ENCODE measurements around the gene ZNF446.

Gene ZNF446

DNA sequence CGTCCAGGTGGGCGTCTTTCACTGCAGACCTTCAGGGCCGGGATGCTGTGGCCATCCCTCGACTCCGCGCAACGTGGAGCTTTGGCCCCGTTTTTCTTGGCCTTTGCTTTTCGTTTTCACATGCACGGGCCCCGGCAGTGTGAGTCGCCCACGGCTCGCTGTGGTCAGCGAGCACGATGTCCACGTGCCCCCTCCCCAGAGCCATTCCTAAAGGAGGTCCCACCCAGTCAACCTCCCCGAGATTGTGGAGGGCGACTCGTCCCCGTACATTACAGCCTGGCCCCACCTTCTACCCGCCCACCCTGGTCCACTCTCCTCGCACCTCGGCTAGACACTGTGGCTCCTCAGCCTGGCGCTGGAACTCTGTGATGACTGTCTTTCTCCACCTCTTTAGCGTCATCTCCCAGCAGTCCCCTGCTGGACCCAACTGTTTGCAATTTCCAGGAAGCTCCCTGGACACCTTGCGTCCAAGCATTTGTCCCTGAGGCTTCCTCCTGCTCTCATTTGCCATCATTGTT is 405 bp downstream of the ZNF446 start:
- TF ChIP-seq CTCF (IDR thresholded peaks at IDR 0.05; ENCODE audit: insufficient read depth, low read length, missing control alignments): no peak
- DNase-seq (ENCODE audit: low read depth, low spot score): no peak
- ChIA-PET POLR2A (interaction anchor here (1.4 kb wide), 1 partner anchor 10 kb away, joined by 3 read pairs; the partner anchor contains the start of gene ZNF324), CTCF (no interaction called here)
- peak overlapping the region; percentile 74 for H3K4me3 ChIP-seq (ENCODE audit: low read depth, low read length)

DNA sequence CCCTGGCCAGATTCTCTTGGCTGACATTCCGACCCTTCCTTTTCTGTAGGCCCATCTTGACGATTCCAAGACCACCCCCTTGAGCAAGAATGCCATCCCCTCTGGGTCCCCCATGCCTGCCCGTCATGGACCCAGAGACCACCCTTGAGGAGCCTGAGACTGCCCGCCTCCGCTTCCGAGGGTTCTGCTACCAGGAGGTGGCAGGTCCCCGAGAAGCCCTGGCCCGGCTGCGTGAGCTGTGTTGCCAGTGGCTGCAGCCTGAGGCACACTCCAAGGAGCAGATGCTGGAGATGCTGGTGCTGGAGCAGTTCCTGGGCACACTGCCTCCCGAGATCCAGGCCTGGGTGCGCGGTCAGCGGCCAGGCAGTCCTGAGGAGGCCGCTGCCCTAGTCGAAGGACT is 978 bp downstream of the ZNF446 start:
- peak overlapping the region; percentile 74 for H3K4me3 ChIP-seq (ENCODE audit: low read depth, low read length)
- POLR2A ChIA-PET: interaction anchor here (0.7 kb wide), 1 partner anchor 12 kb away, joined by 3 read pairs; no protein-coding TSS in a partner anchor
- no peak for DNase-seq (ENCODE audit: low read depth, low spot score)
- CTCF ChIA-PET: interaction anchor here (1.0 kb wide), 2 partner anchors 35 to 37 kb away, joined by 3 read pairs; no protein-coding TSS in a partner anchor
- TF ChIP-seq CTCF (IDR thresholded peaks at IDR 0.05; ENCODE audit: insufficient read depth, low read length, missing control alignments): no peak

- POLR2A ChIA-PET: interaction anchor here (0.7 to 1.4 kb wide), 3 partner anchors 12 to 18 kb away, joined by 3 to 4 read pairs (median 3); no protein-coding TSS in a partner anchor
- CTCF ChIA-PET: interaction anchor here (1.0 kb wide), 2 partner anchors 35 to 36 kb away, joined by 3 read pairs; no protein-coding TSS in a partner anchor
- TF ChIP-seq CTCF (IDR thresholded peaks at IDR 0.05; ENCODE audit: insufficient read depth, low read length, missing control alignments): no peak
- DNase-seq (ENCODE audit: low read depth, low spot score): no peak
- no peak overlapping the region for H3K4me3 ChIP-seq (ENCODE audit: low read depth, low read length)
Measured at GRCh38 chr19:58477871-58478270, 1.7 kb downstream of the ZNF446 start.

DNA sequence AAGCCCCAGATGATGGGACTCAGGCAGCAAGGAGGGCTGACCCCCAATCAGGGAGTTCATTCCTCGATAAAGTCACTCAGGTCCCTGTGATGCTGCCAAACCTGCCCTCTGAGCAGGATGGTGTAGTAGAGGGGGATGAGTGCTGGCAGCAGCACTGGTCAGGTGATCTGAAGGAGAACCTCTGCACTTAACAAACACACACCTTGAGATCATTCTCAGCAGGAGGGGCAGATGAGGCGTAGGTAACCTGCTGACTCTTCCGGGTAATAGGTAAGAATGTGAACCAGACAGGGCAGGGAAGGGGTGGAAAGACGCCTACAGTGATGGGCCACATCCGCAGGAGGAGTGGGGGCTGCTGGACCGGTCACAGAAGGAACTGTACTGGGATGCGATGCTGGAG is 3.2 kb downstream of the ZNF446 start:
- TF ChIP-seq CTCF (IDR thresholded peaks at IDR 0.05; ENCODE audit: insufficient read depth, low read length, missing control alignments): no peak
- DNase-seq (ENCODE audit: low read depth, low spot score): no peak
- H3K4me3 ChIP-seq (ENCODE audit: low read depth, low read length): no peak overlapping the region
- ChIA-PET POLR2A (interaction anchor here (0.6 to 1.4 kb wide), 2 partner anchors 12 to 59 kb away, joined by 3 to 4 read pairs; no protein-coding TSS in a partner anchor), CTCF (no interaction called here)

GRCh38 chr19:58479736-58480480 is 3.8 kb downstream of the ZNF446 start:
- POLR2A ChIA-PET: no interaction called here
- CTCF ChIA-PET: interaction anchor here (1.1 to 1.7 kb wide), 2 partner anchors 16 to 39 kb away, joined by 3 to 6 read pairs; no protein-coding TSS in a partner anchor
- H3K4me3 ChIP-seq (ENCODE audit: low read depth, low read length): no peak overlapping the region
- no peak for TF ChIP-seq CTCF (IDR thresholded peaks at IDR 0.05; ENCODE audit: insufficient read depth, low read length, missing control alignments)
- DNase-seq (ENCODE audit: low read depth, low spot score): no peak

GRCh38 chr19:58480481-58480830 is 4.3 kb downstream of the ZNF446 start:
- no peak for DNase-seq (ENCODE audit: low read depth, low spot score)
- no peak for TF ChIP-seq CTCF (IDR thresholded peaks at IDR 0.05; ENCODE audit: insufficient read depth, low read length, missing control alignments)
- H3K4me3 ChIP-seq (ENCODE audit: low read depth, low read length): no peak overlapping the region
- ChIA-PET POLR2A (no interaction called here), CTCF (interaction anchor here (1.1 to 1.7 kb wide), 2 partner anchors 15 to 38 kb away, joined by 3 to 6 read pairs; no protein-coding TSS in a partner anchor)

All from AG04449 (cell line).